DLD1 (cell line): ENCODE results near the gene LAMP2.

ENCODE experiments used
- in situ Hi-C: cut with HindIII; loops from 2 replicates; pipeline ENCODE4 v1.10.0; 2017; ENCODE audit warnings: low sequenced_read_pairs

The LAMP2 gene

DNA sequence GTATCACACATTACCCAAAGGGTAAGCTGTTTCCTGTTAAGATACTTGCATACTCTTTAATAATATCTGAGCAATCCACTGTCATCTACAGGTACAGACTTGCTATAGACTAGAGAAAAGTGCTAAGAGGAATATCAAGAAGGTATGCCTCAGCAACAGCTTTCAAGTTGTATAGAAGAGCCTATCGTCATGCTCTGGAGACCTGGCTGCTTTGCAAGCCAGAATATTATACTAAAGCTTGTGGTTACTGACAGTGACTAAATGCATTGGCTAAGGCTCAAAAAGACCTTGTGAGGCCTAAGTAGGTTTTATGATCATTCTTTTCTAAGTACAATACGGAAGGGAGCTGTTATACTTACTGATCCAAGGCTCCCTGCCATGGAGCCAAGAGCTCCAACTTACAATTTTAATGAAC, 11.3 kb downstream of the LAMP2 start:
- in situ Hi-C loops: no loop called here

DNA sequence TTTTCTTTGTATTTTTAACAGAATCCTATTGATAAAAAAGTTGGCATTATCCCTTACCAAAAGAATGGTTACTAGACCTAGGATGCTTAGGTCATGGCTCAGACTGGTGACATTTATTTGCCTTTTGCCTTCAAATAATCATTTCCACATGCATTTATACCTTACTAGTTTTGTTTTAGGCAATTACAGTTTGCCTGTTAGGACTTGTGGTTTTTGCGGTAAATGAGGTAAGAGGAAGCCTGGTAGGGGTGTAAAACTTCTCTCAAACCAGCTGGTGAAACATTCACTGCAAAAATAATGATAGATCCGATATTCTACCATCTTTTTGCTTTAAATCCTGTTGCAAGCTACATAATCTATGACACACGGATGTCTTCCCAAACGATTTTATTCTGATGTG, 12.1 kb downstream of the LAMP2 start:
- in situ Hi-C loops: no loop called here

DNA sequence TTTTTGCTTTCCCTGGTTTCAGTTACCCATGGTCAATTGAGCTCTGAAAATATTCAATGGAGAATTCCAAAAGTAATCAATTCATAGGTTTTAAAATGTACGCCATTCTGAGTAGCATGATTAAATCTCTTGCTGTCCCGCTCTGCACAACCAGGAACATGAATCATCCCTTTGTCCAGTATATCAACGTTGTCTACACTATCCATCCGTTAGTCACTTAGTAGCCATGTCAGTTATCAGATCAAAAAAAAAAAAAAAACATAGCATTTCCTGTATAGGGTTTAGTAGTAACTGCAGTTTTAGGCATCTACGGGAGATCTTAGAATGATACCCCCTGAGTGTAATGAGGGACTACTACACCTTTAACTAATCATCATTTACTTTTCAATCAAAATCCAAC, 15.1 kb downstream of the LAMP2 start:
- in situ Hi-C loops: no loop called here

DNA sequence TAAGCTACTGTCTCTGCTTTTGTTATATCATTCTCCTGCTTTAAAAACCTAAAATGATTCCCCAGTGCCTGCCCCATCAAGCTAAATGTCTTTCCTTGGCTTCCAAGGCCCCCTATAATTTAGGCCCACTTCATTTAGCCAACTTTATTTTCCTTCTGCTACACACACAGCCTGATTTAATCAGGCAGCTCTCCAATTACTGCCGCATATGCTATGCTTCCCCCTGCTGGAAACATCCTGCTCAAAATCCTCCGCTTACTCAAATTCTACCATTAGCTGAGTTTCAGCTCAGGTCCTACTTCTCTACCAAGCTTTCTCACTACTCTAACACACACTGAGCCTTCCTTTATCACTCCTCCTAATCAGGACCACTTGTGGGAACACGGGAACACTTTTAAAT, 17.0 kb downstream of the LAMP2 start:
- in situ Hi-C loops: no loop called here

DNA sequence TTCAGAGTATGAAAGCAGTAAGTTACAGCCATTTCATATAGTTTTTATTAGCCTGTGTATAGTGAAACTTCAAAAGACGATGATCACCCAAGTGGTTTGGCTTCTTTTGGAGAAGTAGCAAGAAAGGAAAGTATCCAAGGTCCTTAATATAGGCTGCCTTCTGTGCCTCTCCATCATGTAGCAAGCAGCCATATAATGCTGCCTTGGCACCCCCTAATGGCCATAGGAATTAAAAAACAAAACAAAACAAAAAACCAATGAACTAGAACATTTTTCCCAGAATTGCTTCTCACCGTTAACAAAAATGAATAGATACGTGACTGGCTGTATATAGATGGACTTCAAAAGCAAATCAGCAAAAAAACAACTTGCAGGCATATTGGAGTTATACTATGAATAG, 18.9 kb downstream of the LAMP2 start:
- in situ Hi-C loops: no loop called here

DNA sequence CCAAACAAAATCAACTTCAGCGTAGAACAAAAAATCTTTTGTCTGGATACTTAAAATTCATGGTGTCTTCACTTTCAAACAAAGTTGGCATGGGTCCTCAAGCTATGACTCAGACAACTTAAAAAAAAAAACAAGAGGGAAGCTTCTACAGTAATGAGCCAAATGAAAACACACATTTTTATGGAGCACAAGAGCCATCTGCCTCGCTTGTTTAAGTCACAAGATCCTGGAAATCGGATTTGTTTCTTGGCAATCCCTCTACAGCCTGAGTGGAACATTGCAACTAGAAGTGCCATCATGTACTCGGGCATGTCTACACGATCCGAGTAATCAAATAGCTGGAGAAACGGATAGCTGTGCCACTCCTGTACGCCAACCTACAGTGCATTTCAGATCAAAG, 22.6 kb downstream of the LAMP2 start:
- in situ Hi-C loops: no loop called here

DNA sequence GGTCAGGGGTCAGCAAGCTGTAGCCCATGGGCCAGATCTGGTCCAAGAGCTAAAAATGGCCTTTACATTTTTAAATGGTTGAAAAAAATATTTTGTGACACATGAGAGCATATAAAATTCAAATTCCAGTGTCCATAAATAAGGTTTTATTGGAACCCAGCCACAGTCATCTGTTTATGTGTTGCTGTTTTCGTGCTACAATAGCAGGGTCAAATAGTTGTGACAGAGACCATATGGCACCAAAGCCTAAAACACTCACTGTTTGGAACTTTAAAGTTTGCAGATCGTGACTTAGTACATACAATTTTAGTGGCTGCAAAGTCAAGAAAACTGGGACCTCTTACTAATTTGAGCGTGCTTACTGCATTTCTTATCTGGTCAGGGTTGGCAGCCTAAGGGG, 29.2 kb downstream of the LAMP2 start:
- in situ Hi-C loops: no loop called here

DNA sequence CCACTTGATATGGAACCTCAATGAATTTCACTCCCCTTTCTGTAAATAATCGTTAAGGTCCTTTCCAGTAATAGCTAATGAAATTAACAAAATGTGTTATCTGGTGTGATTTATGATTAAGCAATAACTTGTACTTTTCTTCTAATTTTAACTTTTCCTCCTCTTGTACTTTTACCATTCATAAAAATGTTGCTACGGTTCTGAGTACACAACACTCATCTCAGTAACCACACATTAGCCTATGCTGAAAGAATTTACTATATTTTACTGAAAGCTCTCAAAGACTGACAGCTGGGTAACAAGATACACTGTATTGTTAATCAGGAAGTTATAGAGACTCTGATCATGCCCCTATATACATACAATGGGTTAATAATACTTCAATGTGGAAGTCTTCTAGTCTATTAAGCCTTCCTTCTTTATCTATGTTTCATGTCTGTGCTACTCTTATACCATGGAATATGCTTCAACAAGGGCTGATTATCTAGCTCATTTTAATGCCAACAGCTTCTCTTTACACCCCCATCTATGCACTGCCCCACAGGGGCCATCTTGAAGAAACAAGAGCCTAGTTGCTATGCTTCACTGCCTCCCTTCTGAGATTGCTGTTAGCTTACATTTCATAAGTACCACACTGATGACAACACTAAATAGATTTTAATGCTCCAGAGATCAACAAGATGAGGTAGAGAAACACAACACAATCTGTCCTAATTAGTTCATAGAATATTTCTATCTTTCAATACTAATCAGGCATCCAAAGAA, 39.1 kb downstream of the LAMP2 start:
- in situ Hi-C loops: no loop called here

DNA sequence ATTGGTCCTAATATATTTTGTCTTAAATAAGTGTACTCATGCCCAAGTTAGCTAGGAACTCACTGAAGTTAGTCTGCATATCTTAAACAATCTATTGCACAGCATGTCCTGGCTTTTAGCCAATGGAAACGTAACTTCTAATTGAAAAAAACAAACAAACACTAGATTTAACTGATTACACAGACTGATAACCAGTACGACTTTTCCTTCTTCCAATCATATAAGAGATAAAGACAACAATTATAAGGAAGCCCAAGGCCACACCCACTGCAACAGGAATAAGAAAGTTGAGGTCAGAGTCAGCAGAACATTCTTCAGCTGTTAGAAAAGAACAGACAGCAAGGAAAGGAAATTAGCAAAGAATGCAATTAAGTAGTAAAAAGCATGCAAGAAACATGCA, 40.8 kb downstream of the LAMP2 start:
- in situ Hi-C loops: no loop called here

DNA sequence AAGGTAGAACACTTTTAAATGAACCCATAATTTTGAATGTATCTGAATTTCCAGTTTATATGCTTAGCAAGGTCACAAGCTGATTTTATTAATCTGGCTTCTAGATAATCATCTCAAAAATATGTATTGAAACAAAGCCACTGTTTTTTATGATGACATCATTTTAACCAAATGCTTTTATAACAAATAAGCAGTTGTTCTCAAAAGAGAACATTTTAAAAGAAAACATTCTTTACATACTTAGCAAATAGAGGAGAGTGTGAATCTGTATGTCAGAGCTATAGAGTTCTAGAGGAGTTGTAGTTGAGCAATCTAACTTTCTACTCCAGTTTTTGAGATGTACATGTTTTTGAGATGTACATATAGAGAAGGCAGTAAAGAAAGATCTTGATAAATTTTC, 42.5 kb downstream of the LAMP2 start:
- in situ Hi-C loops: no loop called here

DNA sequence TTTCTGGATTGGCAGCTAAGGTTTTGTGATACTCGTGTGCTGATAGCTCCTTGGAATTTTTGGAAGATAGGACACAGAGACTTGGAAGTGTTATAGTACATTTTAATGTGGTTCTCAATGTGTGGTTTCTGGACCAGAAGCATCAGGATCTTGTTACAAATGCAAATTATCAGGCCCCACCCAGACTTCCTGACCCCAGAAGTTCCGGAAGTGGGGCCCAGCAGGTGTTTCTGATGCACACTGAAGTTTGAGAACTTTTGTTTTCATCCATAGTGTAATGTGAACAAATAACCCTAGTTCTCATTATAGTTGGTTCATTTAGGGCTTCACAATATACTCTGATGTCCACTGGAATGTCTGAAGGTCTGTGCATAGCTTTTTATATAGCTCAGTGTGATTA, 49.6 kb downstream of the LAMP2 start:
- in situ Hi-C loops: no loop called here

DNA sequence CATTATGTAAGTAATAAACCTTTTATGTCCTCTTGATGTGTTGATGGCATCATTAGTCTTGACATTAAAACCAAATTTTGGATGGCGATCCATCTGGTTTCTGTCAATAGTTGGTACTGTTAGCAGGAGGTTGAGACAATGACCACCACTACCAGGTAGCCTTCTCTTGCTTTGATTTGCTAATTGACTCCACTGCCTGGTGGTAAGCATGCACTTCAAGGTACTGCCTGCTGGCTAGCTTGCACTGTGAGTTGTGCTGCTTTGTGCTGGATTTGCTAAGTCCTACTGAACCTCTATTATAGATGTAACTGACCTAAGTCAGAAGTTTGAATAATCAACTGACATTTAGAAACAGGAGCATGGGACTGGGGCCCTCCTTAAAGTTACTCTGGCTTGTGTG, 60.9 kb downstream of the LAMP2 start:
- in situ Hi-C loops: no loop called here

DNA sequence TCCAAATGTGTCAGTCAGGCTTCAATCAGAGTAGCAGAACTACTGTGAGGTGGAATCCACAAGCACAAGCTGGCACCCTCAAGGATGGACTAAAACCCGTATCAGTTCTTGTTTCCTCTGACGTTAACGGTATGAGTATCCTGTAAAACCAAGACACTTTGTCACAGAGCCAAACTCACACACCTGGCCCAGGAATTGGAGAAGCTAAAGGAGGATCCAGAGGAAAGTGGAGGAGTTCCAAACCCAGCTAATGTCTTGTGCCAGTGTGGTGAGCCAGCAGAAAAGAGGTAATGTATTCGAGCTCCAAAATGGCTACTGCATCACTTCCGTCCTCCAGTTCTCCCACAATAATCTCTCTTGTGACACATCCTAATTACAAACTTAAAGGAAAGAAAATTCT, 62.5 kb downstream of the LAMP2 start:
- in situ Hi-C loops: no loop called here

DNA sequence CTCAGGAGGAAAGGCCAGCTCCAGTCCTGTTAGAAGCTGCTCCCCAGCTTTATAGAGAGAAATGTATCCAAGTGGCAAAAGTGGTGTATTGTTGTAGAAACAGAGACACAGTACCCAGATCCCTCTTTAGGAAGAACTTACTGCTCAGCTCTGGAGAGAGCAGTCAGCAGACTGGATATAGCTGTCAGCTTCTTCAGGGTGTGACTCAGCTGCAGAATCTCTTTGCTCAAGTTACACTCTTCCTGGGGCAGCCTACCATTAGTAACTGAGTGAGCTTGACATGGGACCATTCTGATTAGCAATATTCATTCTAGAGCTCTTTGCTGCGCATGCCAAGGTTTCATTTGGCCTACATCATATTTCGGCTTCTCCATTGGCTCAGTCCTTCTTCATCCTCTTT, 66.7 kb downstream of the LAMP2 start:
- in situ Hi-C loops: no loop called here

DNA sequence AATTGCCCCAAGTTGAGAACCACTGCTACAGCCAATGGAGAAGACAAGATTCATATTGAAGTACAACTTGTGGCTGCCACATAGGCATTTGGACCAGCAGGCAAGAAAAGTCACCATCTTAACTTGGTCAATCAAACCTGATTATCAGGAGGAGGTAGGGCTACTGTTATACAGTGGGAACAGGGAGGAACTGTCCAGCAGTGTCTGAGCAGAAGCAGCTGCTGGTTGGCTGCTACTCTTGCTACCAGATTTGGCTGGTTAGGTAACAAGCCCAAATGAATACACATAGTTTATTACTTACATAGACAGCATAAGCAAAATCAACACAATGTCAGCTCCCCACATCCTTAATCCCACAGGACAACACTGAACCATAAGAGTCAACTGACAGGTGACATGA, 67.8 kb downstream of the LAMP2 start:
- in situ Hi-C loops: no loop called here

DNA sequence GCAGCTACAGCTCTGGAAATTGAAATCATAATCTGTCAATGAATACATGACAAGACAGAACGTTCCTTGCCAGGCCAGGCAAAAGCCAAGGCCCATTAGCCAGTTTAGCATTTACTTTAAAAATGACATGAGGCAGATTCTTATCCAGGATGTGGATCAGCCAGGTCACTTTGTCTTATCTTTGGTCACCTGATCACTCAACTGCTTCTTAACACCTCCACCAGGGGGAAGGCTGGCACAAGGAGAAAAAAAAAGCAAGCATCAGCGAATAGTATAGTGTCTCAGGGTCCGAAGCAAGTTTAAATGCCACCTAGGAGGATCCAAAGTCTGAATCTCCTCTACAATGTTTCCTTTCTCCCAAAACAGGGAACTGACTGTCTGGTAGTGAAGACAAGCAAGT, 88.4 kb downstream of the LAMP2 start:
- in situ Hi-C loops: no loop called here

DNA sequence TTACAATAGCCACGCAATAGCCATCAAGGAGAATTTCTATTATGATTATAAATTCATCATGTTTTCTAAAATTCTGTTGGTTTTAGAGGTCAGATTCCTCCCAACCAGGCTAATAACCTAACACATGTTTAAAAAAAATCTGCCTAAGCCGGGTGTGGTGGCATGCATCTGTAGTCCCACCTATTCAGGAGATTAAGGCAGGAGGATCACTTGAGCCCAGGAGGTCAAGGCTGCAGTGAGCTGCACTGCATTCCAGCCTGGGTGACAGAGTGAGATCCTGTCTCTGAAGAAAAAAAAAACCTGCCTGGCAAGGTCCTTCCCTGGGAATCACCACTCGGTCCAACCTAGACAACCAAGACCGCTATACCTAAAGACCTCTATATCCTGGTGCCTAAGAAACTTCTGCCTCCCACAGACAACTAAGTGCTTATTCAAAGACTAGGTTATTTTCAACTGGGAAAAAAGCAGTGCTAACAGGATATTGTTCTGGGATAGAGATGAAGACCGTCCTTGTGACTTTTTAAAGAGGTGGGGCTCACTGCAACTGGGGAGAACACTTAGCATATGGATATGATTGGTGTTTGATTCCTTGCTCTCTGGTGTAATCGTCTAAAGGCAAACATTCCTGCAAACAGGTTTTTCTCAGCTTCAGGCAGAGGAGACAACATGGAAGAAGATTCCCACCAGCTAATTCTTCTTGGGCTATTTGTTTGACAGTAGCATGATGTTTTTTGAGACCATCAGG, 89.0 kb downstream of the LAMP2 start:
- in situ Hi-C loops: no loop called here

DNA sequence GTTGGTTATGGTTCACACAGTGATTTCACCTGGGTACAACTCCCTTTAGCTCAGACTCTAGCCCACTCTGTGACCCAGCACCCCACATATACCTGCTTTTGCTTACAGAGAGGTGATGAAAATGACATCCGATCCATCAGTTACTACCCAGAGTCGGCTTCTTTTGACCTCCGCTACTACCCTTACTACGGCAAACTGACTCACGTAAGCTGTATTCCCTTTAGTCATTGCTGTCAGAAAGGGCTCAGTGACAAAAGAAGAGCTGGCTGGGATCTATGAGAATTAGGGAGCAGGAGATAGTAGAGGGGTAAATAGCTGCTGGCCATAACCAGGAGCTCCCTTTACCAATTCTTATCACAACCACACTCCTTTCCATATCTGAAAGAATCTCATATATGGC, 90.5 kb downstream of the LAMP2 start:
- in situ Hi-C loops: no loop called here
